ENCODE results near the gene DPF3.

DNA sequence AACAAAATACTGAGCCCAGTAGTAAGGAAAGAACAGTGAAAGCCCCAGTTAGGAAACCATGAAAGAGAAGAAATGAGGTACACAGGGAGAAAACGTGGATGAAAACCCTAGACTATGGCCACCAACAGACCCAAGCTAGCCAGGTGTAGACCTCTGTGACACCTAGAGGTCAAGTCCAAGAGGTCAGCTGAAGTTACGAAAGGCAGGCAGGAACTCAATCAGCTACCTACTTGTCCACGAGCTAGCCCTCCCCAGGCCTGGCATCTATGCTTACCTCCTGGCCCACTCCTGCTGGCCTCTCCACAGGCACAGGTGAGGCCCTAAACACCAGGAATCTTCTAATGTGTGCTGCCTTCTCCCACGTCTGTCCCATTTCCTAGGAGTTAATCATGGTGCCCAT is 48.7 kb downstream of the DPF3 start:
- TF ChIP-seq GABPB1 (CRISPR knock-in tag; IDR thresholded peaks at IDR 0.05): no peak
- no peak for TF ChIP-seq USF2 (CRISPR knock-in tag; IDR thresholded peaks at IDR 0.05)
- TF ChIP-seq ZSCAN18 (CRISPR knock-in tag; IDR thresholded peaks at IDR 0.05): no peak
